Common myeloid progenitor, CD34-positive (primary cell): Measurements from ENCODE around the gene MAP3K14.

ENCODE experiments used
- CTCF ChIA-PET: fragments of 350-600 bp; sonication (Branson Sonifier 250); formaldehyde crosslinking; loops from one replicate; lab custom pipeline; 2021; ENCODE audit warnings: antibody characterized with exemption; lab: Charles Lee
- POLR2A ChIA-PET: fragments of 350-600 bp; sonication (Branson Sonifier 250); formaldehyde crosslinking; loops from one replicate; lab custom pipeline; 2021; ENCODE audit warnings: antibody characterized with exemption; lab: Charles Lee
- DNase-seq, 3 donors: peaks; one replicate each; pipeline versions ENCODE4 v3.0.0 to v3.0.0-alpha.2; 2013
- H3K27ac ChIP-seq, 2 experiments: 1 replicate in 1 of 2; 2 replicates in 1 of 2; pipeline ENCODE4 v1.7.0; 2013; ENCODE audit warnings: inconsistent platforms in 2 of 2, low read length in 2 of 2, mild to moderate bottlenecking in 2 of 2, low read depth in 1 of 2, moderate library complexity in 1 of 2; ENCODE audit not compliant: severe bottlenecking in 2 of 2, insufficient read depth in 1 of 2, poor library complexity in 1 of 2
- H3K27me3 ChIP-seq, 5 experiments: replicated peaks in 2 of 5; 1 replicate in 3 of 5; 2 replicates in 2 of 5; pipeline versions ENCODE4 v1.6.1 to v1.7.0; 2013; ENCODE audit warnings: low read length in 4 of 5, mild to moderate bottlenecking in 2 of 5, moderate library complexity in 2 of 5, inconsistent platforms in 1 of 5; ENCODE audit not compliant: insufficient read depth in 5 of 5, control insufficient read depth in 4 of 5
- H3K36me3 ChIP-seq, 4 experiments: 1 replicate in 2 of 4; 2 replicates in 2 of 4; pipeline versions ENCODE4 v1.6.1 to v1.7.0; 2013; ENCODE audit warnings: low read length in 3 of 4, control low read depth in 1 of 4, mild to moderate bottlenecking in 1 of 4; ENCODE audit not compliant: control insufficient read depth in 4 of 4, insufficient read depth in 4 of 4
- H3K4me1 ChIP-seq, 4 experiments: 1 replicate in 3 of 4; 2 replicates in 1 of 4; pipeline versions ENCODE4 v1.6.1 to v1.7.1; 2013; ENCODE audit warnings: low read length in 3 of 4, mild to moderate bottlenecking in 3 of 4, control low read depth in 1 of 4, inconsistent platforms in 1 of 4, moderate library complexity in 1 of 4; ENCODE audit not compliant: control insufficient read depth in 4 of 4, insufficient read depth in 4 of 4; ENCODE audit errors: control extremely low read depth in 1 of 4
- H3K4me3 ChIP-seq, 7 experiments: 1 replicate in 4 of 7; 2 replicates in 3 of 7; pipeline versions ENCODE4 v1.5.1 to v1.7.0; 2013; ENCODE audit warnings: mild to moderate bottlenecking in 7 of 7, low read length in 6 of 7, moderate library complexity in 6 of 7, inconsistent platforms in 2 of 7, low read depth in 2 of 7, control low read depth in 1 of 7; ENCODE audit not compliant: insufficient read depth in 4 of 7, control insufficient read depth in 1 of 7; ENCODE audit errors: extremely low read depth in 1 of 7
- H3K9me3 ChIP-seq, 5 experiments: 1 replicate in 4 of 5; 2 replicates in 1 of 5; pipeline versions ENCODE4 v1.6.1 to v1.7.1; 2013; ENCODE audit warnings: low read length in 4 of 5, mild to moderate bottlenecking in 2 of 5, inconsistent platforms in 1 of 5, low read depth in 1 of 5, moderate library complexity in 1 of 5; ENCODE audit not compliant: control insufficient read depth in 4 of 5, insufficient read depth in 2 of 5; ENCODE audit errors: control extremely low read depth in 1 of 5
- WGBS: methylation state at CpG from one replicate; pipeline ENCODE4 v1.1.5; 2013; ENCODE audit not compliant: insufficient coverage; 5-methylcytosine and 5-hydroxymethylcytosine counted together

MAP3K14 gene

GRCh38 chr17:45309400-45309799 is 7.4 kb downstream of the MAP3K14 start:
- POLR2A ChIA-PET: no interaction called here
- no peaks in the 10 kb centered on the region for H3K27me3 ChIP-seq
- 100% methylated on average over 4 of the region's 4 CpGs for WGBS
- H3K27ac ChIP-seq: no peak overlapping the region
- no peak overlapping the region for H3K4me3 ChIP-seq
- H3K9me3 ChIP-seq: no peaks in the 10 kb centered on the region
- peaks cover 0 to 19% (median 2%) of the 10 kb centered on the region in 4 experiments for H3K36me3 ChIP-seq
- CTCF ChIA-PET: interaction anchor here (1.0 to 10.7 kb wide), 5 partner anchors 16 to 97 kb away, joined by 3 to 75 read pairs (median 5); no protein-coding TSS in a partner anchor
- H3K4me1 ChIP-seq: peaks cover 46 to 77% (median 66%) of the 10 kb centered on the region in 4 experiments
- DNase-seq: no peak

- ChIA-PET CTCF (interaction anchor here (0.8 to 10.7 kb wide), 8 partner anchors 8 to 175 kb away, joined by 3 to 75 read pairs (median 4); partner anchors contain the start of gene MAP3K14), POLR2A (no interaction called here)
- Histone ChIP-seq H3K27ac (no peak overlapping the region), H3K27me3 (no peaks in the 10 kb centered on the region), H3K4me1 (peaks cover 40 to 71% (median 60%) of the 10 kb centered on the region in 4 experiments), H3K36me3 (peaks cover 0 to 19% (median 2%) of the 10 kb centered on the region in 4 experiments), H3K4me3 (no peak overlapping the region), H3K9me3 (no peaks in the 10 kb centered on the region)
- DNase-seq: no peak
- 97% methylated on average over 4 of the region's 5 CpGs for WGBS
Measured at GRCh38 chr17:45308840-45309239, 8.0 kb downstream of the MAP3K14 start.

GRCh38 chr17:45308016-45308365 is 8.8 kb downstream of the MAP3K14 start:
- 65% methylated on average over 5 of the region's 6 CpGs for WGBS
- POLR2A ChIA-PET: no interaction called here
- peak overlapping the region in 2 of 7 experiments; percentile 16 to 52 for H3K4me3 ChIP-seq

GRCh38 chr17:45307290-45308015 is 9.4 kb downstream of the MAP3K14 start:
- WGBS: 6% methylated on average over 4 of the region's 9 CpGs
- peak; percentile 78 to 93 (median 87) for DNase-seq
- H3K27ac ChIP-seq: peak overlapping the region; percentile 76 to 89
- H3K36me3 ChIP-seq: peaks cover 0 to 19% (median 2%) of the 10 kb centered on the region in 4 experiments
- H3K4me1 ChIP-seq: peaks cover 34 to 66% (median 56%) of the 10 kb centered on the region in 4 experiments
- ChIA-PET CTCF (interaction anchor here (0.7 to 4.7 kb wide), 6 partner anchors 7 to 30 kb away, joined by 3 to 28 read pairs (median 10); partner anchors contain the start of gene MAP3K14), POLR2A (no interaction called here)
- H3K4me3 ChIP-seq: peak overlapping the region in 5 of 7 experiments; percentile 23 to 53 (median 38)
- no peaks in the 10 kb centered on the region for H3K9me3 ChIP-seq
- H3K27me3 ChIP-seq: no peaks in the 10 kb centered on the region

More at GRCh38 chr17:45308016-45308365, 8.8 kb downstream of the MAP3K14 start:
- Histone ChIP-seq H3K4me1 (peaks cover 35 to 66% (median 56%) of the 10 kb centered on the region in 4 experiments), H3K36me3 (peaks cover 0 to 19% (median 2%) of the 10 kb centered on the region in 4 experiments), H3K27ac (peak overlapping the region; percentile 76 to 89), H3K9me3 (no peaks in the 10 kb centered on the region), H3K27me3 (no peaks in the 10 kb centered on the region)
- no peak for DNase-seq
- CTCF ChIA-PET: interaction anchor here (0.7 to 4.7 kb wide), 7 partner anchors 8 to 110 kb away, joined by 3 to 28 read pairs (median 9); partner anchors contain the start of gene MAP3K14

GRCh38 chr17:45306623-45307022 is 10.2 kb downstream of the MAP3K14 start:
- peaks cover 0 to 16% (median 2%) of the 10 kb centered on the region in 4 experiments for H3K36me3 ChIP-seq
- H3K4me3 ChIP-seq: no peak overlapping the region
- H3K27me3 ChIP-seq: no peaks in the 10 kb centered on the region
- no peak for DNase-seq
- H3K9me3 ChIP-seq: no peaks in the 10 kb centered on the region
- CTCF ChIA-PET: interaction anchor here (0.9 to 4.7 kb wide), 10 partner anchors 8 to 88 kb away, joined by 3 to 28 read pairs (median 4); partner anchors contain the start of gene MAP3K14
- H3K27ac ChIP-seq: no peak overlapping the region
- no CpG with 5 or more reads among the region's 5 CpGs for WGBS
- POLR2A ChIA-PET: interaction anchor here (0.9 kb wide), 1 partner anchor 28 kb away, joined by 3 read pairs; no protein-coding TSS in a partner anchor
- peaks cover 27 to 57% (median 50%) of the 10 kb centered on the region in 4 experiments for H3K4me1 ChIP-seq

- peaks cover 22 to 52% (median 44%) of the 10 kb centered on the region in 4 experiments for H3K4me1 ChIP-seq
- H3K36me3 ChIP-seq: peaks cover 0 to 12% (median 2%) of the 10 kb centered on the region in 4 experiments
- H3K27me3 ChIP-seq: no peaks in the 10 kb centered on the region
- H3K27ac ChIP-seq: no peak overlapping the region
- no peaks in the 10 kb centered on the region for H3K9me3 ChIP-seq
- WGBS: 87% methylated on average over 2 of the region's 4 CpGs
- DNase-seq: no peak
- ChIA-PET CTCF (interaction anchor here (0.9 to 4.7 kb wide), 8 partner anchors 8 to 87 kb away, joined by 3 to 28 read pairs (median 3); partner anchors contain the start of gene MAP3K14), POLR2A (interaction anchor here (0.9 kb wide), 1 partner anchor 27 kb away, joined by 3 read pairs; no protein-coding TSS in a partner anchor)
- no peak overlapping the region for H3K4me3 ChIP-seq
Measured at GRCh38 chr17:45306094-45306493, 10.7 kb downstream of the MAP3K14 start.
